ENCODE measurements around the gene CHSY1.

Gene CHSY1

GRCh38 chr15:101170568-101171350, 81.1 kb downstream of the CHSY1 start:
- ATAC-seq: no peak

DNA sequence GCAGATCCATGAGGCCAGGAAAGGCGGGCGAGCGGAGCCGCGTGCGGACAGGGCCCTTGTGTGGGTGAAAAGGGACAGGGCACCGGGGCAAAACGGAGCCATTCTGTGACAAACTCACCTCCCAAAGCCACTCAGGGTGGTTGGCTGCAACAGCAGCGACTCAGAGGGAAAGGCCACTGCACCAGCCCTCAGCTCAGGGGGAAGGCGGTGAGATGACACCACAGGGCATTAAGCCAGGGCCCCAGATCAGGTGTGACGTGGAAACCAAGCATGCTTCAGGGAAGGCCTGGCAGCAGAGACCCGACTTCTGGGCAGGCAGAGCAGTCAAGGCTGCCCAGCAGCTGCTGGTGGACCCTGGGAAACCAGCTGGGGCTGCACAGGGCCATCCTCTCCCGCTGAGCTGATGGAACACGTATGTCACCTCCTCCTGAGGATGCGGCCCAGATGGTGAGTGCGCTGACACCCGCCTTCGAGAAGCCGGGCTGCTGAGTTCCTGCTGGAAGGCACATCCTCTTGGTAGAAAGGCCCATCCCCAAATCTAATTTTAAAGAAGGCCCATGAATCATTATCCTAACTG, 82.3 kb downstream of the CHSY1 start:
- ATAC-seq: no peak
- no peak for DNase-seq

More at GRCh38 chr15:101170568-101171350, 81.1 kb downstream of the CHSY1 start:
- no peak for DNase-seq

- DNase-seq (no peak), ATAC-seq (no peak)
Observed at GRCh38 chr15:101168898-101169494, 82.9 kb downstream of the CHSY1 start.

DNA sequence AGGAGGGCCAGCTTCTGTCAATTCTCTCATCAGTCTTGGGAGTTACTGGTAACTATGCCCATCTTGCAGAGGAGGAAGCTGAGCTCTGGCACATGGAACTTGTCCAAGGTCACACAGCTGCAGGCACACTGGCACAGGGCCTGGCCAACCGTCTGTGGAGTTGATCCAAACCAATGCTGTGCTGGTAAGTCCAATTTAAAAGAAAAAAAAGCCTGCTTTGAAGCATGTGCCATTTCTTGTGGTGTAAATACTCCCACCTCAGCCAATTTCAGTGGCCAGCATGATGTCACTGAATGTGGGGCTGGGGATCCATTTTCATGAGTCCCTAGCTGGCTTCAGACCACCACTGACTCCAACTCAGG, 83.4 kb downstream of the CHSY1 start:
- ATAC-seq (peak; percentile 31), DNase-seq (no peak)

DNA sequence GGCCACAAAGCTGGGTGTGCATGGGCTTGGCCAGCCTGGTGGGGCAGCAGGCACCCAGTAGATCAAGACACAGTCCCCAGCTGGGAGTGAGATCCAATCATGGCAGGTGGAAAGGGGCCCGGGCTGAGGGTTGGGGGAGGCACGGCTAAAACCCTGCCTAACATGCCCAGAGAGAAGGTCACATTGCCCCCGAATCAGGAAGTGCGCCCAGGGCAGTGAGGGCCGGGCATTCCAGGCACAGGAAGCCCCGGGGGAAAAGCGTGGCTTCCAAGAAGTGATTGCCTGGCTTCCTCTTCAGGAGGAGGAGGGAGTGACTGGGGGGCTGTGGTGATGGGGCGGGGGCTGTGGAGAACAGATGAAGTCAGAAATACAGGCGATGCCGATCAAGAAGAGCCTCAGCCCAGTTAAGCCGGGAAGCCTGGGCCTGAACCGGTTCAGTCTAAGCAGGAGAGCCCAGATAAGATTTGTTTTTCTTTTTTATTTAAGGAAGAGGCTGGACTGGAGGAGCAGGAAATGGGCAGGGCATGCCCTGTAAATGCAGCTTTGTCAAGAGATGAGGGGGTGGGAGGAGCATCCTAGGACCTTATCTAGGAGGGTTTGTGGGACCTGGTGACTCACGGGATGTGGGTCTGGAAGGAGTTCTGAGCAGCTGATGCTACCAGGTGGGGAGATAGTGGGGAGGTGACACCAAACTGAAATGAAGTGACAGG, 83.9 kb downstream of the CHSY1 start:
- DNase-seq (peak; percentile 78), ATAC-seq (peak; percentile 98)

DNA sequence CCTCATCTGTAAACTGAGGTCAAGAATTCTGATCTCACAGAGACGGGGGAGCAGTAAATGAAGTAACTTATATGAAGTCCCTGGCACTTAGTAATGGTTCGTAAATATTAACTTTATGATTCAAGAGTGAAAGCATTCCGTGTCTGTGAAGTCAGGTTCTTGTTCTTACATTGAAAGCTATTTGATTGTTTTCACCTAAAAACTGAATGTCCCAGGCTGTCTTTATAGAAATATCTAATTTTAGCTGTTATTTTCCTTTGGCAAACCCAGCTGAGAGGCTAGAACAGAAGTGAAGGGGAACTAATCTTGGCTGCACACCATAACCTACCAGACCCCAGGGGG, 84.5 kb downstream of the CHSY1 start:
- no peak for ATAC-seq
- no peak for DNase-seq

GRCh38 chr15:101165905-101166471, 85.9 kb downstream of the CHSY1 start:
- DNase-seq (no peak), ATAC-seq (no peak)

DNA sequence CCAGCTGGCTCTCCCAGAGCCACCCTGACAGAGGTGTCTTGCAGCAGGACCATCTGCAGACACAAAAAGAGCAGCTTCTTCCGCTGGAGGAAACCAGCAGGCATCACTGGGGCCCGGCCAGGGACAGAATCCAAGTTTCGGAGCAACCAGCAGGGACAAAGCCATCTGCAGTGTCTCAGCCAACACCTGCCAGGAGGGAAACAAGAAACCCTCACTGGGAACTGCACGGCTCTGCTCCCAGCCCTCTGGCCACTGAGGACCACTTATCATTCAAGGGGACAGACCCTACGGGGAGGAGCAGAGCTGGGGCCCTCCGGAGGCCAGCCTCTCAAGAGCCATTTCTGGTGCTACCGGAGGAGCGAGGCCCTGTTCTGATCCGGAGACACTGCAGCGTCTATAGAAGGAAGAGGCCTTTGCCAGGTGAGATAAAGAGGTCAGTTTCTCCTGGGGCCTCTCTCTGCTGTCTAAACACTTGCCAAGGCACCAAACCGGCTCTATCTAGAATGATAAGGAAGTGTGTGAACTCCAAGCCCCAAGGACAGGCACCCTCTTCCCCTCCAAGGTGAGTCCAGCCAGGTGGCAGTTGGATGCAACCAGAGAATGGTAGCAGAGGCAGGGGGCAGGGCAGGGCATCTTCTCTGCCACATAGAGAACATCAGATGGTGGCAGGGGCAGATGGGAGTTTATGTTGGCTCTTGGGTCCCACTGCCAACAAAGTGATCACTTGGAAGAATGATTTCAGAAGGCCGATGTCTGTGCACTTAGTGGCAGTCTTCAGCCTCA, 89.0 kb downstream of the CHSY1 start:
- ATAC-seq: no peak
- no peak for DNase-seq

GRCh38 chr15:101161656-101162055, 90.2 kb downstream of the CHSY1 start:
- DNase-seq (peak; percentile 31), ATAC-seq (peak; percentile 48)

GRCh38 chr15:101159936-101160815, 91.7 kb downstream of the CHSY1 start:
- ATAC-seq (no peak), DNase-seq (no peak)

DNA sequence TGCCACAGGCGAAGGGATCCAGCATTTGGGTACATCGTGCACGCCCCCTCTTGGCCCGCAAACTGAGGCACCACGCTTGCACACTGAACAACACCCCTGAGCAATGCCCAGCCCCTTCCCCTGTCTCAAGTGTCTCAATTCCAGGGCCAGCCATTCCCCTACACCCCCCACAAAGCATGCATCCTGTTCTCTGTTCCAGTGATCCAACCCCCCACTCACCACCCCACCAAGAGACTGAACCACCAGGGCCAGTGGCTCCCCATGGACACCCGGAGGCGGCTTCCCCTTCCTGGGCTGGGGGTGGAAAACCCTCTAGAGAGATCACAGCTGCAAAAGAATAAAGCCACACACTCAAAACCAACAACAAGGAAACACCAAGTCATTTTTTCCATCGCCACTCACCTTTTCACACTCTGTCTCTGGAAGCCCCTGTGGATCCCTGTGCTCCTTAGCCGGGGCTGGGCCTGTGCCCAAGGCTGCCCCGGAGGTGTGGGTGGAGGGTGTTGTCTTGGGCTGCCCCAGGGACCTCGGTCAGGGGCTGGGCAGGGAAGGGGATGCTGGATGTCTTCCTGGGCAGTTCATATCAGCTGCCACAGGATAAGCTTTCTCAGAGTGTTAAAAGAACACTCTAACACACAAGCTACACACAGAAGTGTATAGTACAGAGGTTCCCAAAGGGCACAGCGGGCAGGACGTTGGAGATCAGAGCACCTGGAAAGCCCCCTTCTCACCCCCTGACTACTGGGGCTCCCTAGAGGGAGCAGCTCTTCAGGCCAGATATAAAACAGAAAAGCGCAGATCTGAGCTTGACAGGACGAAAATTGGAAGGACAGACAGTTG, 92.5 kb downstream of the CHSY1 start:
- DNase-seq: peak; percentile 63
- peak; percentile 90 for ATAC-seq

DNA sequence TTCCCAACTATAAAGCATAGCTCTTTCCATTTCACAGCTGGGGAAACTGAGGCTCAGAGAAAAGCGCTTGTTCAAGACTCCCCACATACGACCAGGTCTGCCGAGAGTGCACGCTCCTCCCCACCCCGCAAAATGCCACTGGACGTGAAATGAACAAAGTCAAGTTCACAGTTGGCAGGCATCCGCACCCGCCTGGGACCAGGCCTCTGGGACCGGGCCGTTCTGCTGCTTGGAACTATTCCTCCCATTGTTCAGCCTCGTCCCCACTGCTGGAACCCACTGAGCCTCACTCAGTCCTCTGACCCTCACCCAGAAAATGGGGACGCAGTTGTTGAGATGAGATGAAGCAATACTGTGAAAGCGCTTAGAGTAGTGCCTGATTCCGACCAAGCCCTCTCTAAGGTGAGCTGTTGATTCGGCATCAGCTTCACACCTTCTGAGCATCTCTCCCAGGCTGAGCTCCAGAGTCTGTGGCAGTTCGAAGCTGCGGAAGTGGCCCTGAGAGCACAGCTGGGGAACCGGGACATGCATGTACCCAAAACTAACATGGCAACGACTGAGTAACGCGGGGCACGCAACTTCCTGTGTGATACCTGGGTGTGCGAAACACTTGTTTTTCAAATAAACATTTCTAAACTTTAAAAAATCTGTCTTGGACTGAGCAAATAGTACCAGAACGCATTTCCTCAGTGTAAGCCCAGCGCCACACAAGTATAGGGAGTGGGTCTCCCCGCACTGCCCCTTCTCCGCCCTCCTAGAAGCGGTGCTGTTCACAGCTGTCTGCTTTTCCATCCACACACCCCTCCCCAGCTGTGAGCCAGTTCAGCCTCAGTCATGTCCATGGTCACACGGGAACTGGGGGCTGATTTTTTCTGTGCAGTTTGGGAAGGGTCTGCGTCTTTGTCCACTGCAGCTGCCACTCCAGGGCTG, 93.4 kb downstream of the CHSY1 start:
- DNase-seq: no peak
- no peak for ATAC-seq

GRCh38 chr15:101157721-101158120, 94.1 kb downstream of the CHSY1 start:
- no peak for ATAC-seq
- no peak for DNase-seq

- ATAC-seq: no peak
- DNase-seq: no peak
Observed at GRCh38 chr15:101156509-101157159, 95.2 kb downstream of the CHSY1 start.

GRCh38 chr15:101156061-101156460, 95.8 kb downstream of the CHSY1 start:
- ATAC-seq: no peak
- DNase-seq: no peak

GRCh38 chr15:101153801-101154656, 97.8 kb downstream of the CHSY1 start:
- ATAC-seq: no peak

DNA sequence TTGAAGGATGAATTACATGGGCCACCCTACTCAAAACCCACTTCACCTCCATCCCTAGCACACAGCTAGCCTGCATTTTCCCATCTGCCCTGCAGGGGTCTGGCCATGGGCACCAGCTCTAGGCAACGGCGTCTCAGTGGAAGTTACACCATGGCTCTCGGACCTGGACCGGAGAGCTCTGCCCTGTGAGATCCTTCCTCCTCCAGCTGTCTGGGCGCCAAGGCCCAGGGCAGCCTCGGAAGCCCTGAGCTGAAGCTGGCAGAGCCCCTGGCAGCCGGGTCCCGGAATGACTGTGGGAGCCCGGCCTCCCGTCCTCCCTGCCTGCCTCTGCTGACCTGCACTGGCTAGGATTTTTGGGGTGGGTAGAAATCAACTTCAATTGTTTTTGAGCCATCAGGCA, 98.9 kb downstream of the CHSY1 start:
- no peak for DNase-seq
- peak; percentile 35 for ATAC-seq

More at GRCh38 chr15:101153801-101154656, 97.8 kb downstream of the CHSY1 start:
- DNase-seq: no peak

Measured in stimulated activated naive CD8-positive, alpha-beta T cell treated with anti-CD3 and anti-CD28 coated beads, Interleukin-15, Interleukin-2, amounts not matched to agents 100 U/mL and 50 U/mL, for 24 hours (primary cell).